B cell (primary cell): ENCODE results near the gene FCGBP.
"Not testable (repeated sequence)": the region's sequence is repeated elsewhere in the genome, so short reads cannot be mapped to it uniquely, and the experiment has no call there.

Experiments used
- EZH2 ChIP-seq: IDR thresholded peaks from 2 replicates; pipeline ENCODE4 v1.6.1; 2012; ENCODE audit warnings: borderline replicate concordance, low read depth, mild to moderate bottlenecking, moderate library complexity, low read length; ENCODE audit not compliant: insufficient read depth, poor library complexity, severe bottlenecking
- TF ChIP-seq, protein P1 (sequence below): fragments of 200-600 bp; IDR thresholded peaks from one replicate; pipeline ENCODE4 v1.8.0; 2022; ENCODE audit warnings: antibody characterized with exemption, mild to moderate bottlenecking

DNA sequence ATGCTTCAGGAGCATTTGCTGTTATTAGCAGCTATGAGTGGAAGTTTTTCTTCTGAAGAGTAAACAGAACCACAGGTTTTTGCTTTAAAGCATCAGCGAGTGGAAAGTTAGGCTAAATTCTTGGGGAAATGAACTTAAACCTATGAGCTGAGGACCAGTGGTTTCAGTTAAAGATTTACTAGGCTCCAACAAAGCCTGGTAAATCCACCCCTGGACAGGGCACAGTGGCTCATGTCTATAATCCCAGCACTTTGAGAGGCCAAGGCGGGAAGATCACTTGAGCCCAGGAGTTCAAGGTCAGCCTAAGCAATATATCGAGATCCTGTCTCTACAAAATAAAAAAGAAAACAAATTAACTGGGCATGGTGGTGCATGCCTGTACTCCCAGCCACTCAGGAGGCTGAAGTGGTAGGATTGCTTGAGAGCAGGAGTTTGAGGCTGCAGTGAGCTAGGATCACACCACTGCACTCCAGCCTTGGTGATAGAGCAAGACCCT is 46.9 kb downstream of the FCGBP start:
- TF ChIP-seq, protein P1, sequence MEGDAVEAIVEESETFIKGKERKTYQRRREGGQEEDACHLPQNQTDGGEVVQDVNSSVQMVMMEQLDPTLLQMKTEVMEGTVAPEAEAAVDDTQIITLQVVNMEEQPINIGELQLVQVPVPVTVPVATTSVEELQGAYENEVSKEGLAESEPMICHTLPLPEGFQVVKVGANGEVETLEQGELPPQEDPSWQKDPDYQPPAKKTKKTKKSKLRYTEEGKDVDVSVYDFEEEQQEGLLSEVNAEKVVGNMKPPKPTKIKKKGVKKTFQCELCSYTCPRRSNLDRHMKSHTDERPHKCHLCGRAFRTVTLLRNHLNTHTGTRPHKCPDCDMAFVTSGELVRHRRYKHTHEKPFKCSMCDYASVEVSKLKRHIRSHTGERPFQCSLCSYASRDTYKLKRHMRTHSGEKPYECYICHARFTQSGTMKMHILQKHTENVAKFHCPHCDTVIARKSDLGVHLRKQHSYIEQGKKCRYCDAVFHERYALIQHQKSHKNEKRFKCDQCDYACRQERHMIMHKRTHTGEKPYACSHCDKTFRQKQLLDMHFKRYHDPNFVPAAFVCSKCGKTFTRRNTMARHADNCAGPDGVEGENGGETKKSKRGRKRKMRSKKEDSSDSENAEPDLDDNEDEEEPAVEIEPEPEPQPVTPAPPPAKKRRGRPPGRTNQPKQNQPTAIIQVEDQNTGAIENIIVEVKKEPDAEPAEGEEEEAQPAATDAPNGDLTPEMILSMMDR = not testable (repeated sequence)
- TF ChIP-seq EZH2 = not testable (repeated sequence)
